NB4 (cell line): ENCODE measurements around the gene ZNF132.

Experiments
- CTCF ChIP-seq: IDR thresholded peaks from one replicate; pipeline ENCODE4 v1.5.1; 2012; ENCODE audit warnings: low read depth, low read length
- POLR2A ChIP-seq: IDR thresholded peaks from 2 replicates; pipeline ENCODE4 v1.6.1; 2011; ENCODE audit warnings: mild to moderate bottlenecking; ENCODE audit not compliant: insufficient read length; ENCODE audit errors: extremely low read depth

- TF ChIP-seq POLR2A (no peak), CTCF (no peak)
These were observed 40.9 kb upstream of the ZNF132 start for GRCh38 chr19:58480831-58481230.
